22Rv1 (cell line): ENCODE measurements around the gene B3GAT2.

ENCODE experiments used
- H3K27ac ChIP-seq: fragments of 450-650 bp; 2 replicates; pipeline ENCODE4 v1.5.1; 2017
- ZFX ChIP-seq: fragments of 450-650 bp; IDR thresholded peaks from 2 replicates; pipeline ENCODE4 v1.6.1; 2017; ENCODE audit warnings: antibody characterized with exemption, borderline replicate concordance
- TF ChIP-seq, protein P1 (sequence below): fragments of 450-650 bp; IDR thresholded peaks from 2 replicates; pipeline ENCODE4 v1.5.1; 2017; ENCODE audit warnings: mild to moderate bottlenecking

B3GAT2 gene

DNA sequence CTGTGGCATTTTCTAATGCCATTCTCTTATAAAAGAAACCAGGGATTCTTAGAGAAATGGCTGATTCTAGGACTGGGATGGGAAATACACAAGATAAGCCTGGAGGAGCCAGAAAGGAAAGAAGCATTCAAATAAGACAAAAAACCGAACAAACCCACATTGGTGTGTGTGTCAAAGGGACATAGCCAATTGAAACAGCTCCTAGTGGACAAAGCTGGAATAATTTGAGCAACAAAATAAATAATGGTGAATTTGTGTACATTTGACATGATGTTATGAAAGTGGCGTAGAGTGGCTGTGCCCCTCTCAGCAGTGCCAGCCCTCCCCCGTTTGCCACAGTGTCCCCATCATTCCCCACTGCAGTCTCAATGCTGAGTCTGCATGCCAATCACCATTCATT, 55.5 kb downstream of the B3GAT2 start:
- H3K27ac ChIP-seq = no peak overlapping the region

GRCh38 chr6:70900047-70900446, 56.8 kb downstream of the B3GAT2 start:
- no peak overlapping the region for H3K27ac ChIP-seq
- TF ChIP-seq ZFX = no peak
- TF ChIP-seq, protein P1, sequence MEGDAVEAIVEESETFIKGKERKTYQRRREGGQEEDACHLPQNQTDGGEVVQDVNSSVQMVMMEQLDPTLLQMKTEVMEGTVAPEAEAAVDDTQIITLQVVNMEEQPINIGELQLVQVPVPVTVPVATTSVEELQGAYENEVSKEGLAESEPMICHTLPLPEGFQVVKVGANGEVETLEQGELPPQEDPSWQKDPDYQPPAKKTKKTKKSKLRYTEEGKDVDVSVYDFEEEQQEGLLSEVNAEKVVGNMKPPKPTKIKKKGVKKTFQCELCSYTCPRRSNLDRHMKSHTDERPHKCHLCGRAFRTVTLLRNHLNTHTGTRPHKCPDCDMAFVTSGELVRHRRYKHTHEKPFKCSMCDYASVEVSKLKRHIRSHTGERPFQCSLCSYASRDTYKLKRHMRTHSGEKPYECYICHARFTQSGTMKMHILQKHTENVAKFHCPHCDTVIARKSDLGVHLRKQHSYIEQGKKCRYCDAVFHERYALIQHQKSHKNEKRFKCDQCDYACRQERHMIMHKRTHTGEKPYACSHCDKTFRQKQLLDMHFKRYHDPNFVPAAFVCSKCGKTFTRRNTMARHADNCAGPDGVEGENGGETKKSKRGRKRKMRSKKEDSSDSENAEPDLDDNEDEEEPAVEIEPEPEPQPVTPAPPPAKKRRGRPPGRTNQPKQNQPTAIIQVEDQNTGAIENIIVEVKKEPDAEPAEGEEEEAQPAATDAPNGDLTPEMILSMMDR = no peak

More for the DNA sequence above, 55.5 kb downstream of the B3GAT2 start:
- TF ChIP-seq ZFX = no peak
- TF ChIP-seq, protein P1 = peak; percentile 52

- H3K27ac ChIP-seq = no peak overlapping the region
- TF ChIP-seq ZFX = no peak
- TF ChIP-seq, protein P1 = no peak
Measured at GRCh38 chr6:70894001-70894400, 62.9 kb downstream of the B3GAT2 start.

GRCh38 chr6:70889270-70889669, 67.6 kb downstream of the B3GAT2 start:
- no peak overlapping the region for H3K27ac ChIP-seq
- TF ChIP-seq, protein P1 = no peak
- no peak for TF ChIP-seq ZFX

- TF ChIP-seq ZFX = no peak
- TF ChIP-seq, protein P1 = no peak
- no peak overlapping the region for H3K27ac ChIP-seq
Measured at GRCh38 chr6:70886661-70887060, 70.2 kb downstream of the B3GAT2 start.

DNA sequence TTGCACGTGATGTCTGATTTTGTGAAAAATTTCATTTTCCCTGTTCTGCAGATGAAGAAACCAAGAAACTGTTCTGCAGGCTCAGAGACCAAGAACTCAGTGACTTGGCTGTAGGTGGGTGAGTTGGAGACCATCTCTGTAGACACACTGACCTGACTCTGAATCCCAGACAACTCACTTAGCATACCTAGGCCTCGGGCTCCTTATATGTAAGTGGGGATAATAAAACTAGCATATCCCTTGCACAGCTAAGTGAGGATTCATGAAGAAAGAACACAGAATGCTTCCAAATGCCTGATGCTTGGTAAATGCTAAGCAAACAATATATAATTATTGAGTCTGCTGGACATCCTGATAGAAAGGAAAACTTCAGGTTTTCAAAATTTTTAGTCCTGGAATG, 70.8 kb downstream of the B3GAT2 start:
- TF ChIP-seq ZFX = no peak
- TF ChIP-seq, protein P1 = no peak
- H3K27ac ChIP-seq = no peak overlapping the region

DNA sequence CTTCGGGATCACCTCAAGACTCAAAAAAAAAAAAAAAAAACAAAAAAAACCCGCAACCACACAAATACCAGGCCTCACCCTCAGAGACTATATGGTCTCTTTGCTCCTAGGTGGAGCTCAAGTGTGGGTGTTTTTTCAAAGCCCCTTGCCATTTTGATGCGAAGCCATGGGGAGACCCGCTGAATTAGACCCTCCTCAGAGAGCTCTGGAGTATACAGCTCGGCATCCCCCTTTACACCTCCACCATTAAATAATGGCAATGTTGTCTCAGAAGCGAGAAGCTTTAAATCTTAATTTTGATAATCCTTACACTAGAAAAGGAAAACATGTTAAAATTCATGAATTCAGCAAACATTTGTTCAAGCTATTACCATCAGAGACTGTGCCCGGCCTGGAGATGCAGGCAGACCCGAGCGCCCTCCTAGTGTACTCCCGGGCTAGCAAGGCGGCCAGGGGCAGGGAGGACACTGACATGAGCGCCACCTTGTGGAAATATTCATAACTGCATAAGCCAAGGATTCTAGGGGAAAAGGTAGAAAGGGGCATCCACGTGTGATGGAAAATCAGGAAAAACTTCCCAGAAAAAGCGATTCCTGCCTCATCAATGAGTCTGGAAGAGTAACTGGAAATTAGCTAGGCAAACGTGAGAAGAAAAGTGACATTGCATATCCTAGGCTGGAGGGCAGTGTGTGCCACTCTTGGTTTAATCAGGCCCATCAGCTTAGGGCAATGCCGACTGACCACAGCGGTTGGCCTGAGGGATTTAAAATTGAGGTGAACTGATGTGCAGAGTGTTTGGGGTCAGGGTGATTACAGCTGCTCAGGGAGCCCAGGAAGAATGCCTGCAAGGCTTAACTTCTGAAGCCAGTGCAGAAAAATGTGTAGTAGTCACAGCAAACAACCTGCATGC, 72.5 kb downstream of the B3GAT2 start:
- no peak overlapping the region for H3K27ac ChIP-seq
- no peak for TF ChIP-seq ZFX
- TF ChIP-seq, protein P1 = peak; percentile 94
